GM06990 (cell line): ENCODE data around the gene ZNF407.

Source experiments
- DNase-seq: peaks from one replicate; pipeline ENCODE4 v3.0.0-alpha.2; 2011; ENCODE audit not compliant: insufficient read length; ENCODE audit errors: extremely low read depth
- H3K27me3 ChIP-seq: replicated peaks from 2 replicates; pipeline ENCODE4 v1.6.0; 2011; ENCODE audit warnings: low read length; ENCODE audit not compliant: control insufficient read depth, insufficient read depth
- H3K36me3 ChIP-seq: 2 replicates; pipeline ENCODE4 v1.5.1; 2011; ENCODE audit warnings: low read length; ENCODE audit not compliant: control insufficient read depth, insufficient read depth
- H3K4me3 ChIP-seq: replicated peaks from 2 replicates; pipeline ENCODE4 v1.5.1; 2011; ENCODE audit warnings: low read depth, mild to moderate bottlenecking, control low read depth, low read length
- CTCF ChIP-seq: IDR thresholded peaks from 2 replicates; pipeline ENCODE4 v1.5.1; 2011; ENCODE audit warnings: low read length, control low read depth, mild to moderate bottlenecking, inconsistent platforms; ENCODE audit not compliant: insufficient read depth, poor library complexity, severe bottlenecking

ZNF407 gene

DNA sequence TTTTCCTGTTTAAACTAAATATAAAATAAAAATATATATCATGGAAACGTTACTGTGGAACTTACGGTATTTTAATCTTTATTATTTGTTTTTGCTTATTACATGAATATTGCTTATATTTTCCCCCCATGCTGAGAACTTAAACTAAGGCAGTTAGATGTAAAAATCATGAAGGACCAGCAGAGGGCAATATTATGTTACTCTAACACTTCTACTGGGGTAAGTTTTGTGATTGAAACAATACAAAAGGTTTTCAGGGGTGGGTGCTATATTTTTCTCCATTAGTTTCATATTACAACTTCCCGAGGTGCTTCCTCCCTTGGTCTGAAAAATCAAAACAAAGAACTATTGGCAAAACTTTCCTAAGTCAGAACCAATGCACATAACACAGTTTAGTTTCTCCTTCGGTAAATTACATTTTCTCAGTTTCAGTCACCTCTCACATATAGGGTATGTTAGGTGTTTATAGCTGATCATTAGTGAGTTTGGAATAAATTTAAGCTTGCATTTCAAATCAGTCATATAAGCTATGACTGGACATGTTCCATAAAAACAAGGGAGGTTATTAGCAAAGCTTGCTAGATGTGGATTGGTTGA, 54.8 kb downstream of the ZNF407 start:
- Histone ChIP-seq H3K36me3 (peaks cover 1% of the 10 kb centered on the region; the same call in 1 of the 2 replicates), H3K4me3 (no peak overlapping the region), H3K27me3 (no peaks in the 10 kb centered on the region)
- TF ChIP-seq CTCF = peak; percentile 47
- DNase-seq = peak; percentile 31

- DNase-seq = no peak
- Histone ChIP-seq H3K36me3 (no peaks in the 10 kb centered on the region), H3K4me3 (no peak overlapping the region), H3K27me3 (no peaks in the 10 kb centered on the region)
- no peak for TF ChIP-seq CTCF
Observed at GRCh38 chr18:74654638-74655037, 57.0 kb downstream of the ZNF407 start.

- no peak for DNase-seq
- TF ChIP-seq CTCF = no peak
- Histone ChIP-seq H3K36me3 (no peaks in the 10 kb centered on the region), H3K4me3 (no peak overlapping the region), H3K27me3 (no peaks in the 10 kb centered on the region)
Observed at GRCh38 chr18:74661008-74661407, 63.3 kb downstream of the ZNF407 start.

DNA sequence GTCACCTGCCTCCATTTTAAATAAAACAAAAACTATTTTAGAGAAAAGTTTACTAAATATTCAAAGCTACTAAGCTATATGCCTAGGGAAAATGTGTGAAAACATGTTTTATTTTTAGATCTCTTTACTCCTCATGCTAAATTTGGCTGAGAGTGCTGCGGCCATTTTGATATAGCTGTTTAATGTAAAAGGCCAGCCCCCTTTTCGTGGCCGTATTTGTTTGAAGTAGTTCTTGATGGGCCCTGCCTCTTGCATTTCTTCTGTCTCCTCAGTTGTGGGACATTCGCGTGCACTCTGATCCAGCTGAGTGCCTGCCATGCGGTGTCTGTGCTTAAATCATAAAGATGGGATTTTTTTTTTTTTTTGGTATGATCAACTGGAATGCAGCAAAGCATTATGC, 64.0 kb downstream of the ZNF407 start:
- no peak overlapping the region for H3K4me3 ChIP-seq
- no peak for TF ChIP-seq CTCF
- H3K36me3 ChIP-seq = no peaks in the 10 kb centered on the region
- DNase-seq = no peak
- no peaks in the 10 kb centered on the region for H3K27me3 ChIP-seq

DNA sequence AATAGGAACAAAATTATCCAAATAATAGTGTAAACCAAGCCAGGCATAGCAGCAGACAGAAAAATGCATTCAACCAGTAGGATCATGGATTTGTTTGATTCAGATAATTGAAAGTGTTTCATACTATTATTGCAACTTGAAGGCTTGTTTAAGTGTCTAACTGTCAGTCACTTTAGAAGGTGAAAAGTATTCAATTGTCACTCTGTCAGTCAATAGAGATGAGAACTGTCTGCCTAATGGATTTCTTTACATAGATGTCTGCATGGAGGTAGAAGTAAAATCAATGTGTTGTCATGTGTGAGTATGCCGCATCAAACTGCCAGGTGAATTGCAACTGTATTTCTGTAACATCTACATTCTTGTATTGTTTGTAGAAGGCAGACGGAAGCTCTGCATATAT, 65.0 kb downstream of the ZNF407 start:
- Histone ChIP-seq H3K27me3 (no peaks in the 10 kb centered on the region), H3K36me3 (no peaks in the 10 kb centered on the region), H3K4me3 (no peak overlapping the region)
- no peak for DNase-seq
- TF ChIP-seq CTCF = no peak

GRCh38 chr18:74665346-74665745, 67.7 kb downstream of the ZNF407 start:
- no peak overlapping the region for H3K4me3 ChIP-seq
- H3K36me3 ChIP-seq = no peaks in the 10 kb centered on the region
- DNase-seq = no peak
- H3K27me3 ChIP-seq = no peaks in the 10 kb centered on the region
- no peak for TF ChIP-seq CTCF
